GM21447 (cell line): ENCODE measurements around the gene PTPRCAP.
"Not testable (repeated sequence)": the region's sequence is repeated elsewhere in the genome, so short reads cannot be mapped to it uniquely, and the experiment has no call there.

Source experiments
- ATAC-seq: cut with Tn5 transposase; IDR thresholded peaks from one replicate; pipeline ENCODE4 v1.9.1; 2021; ENCODE audit not compliant: unreplicated experiment

The PTPRCAP gene

GRCh38 chr11:67428052-67429001 is 9.2 kb downstream of the PTPRCAP start, which contains the start of gene RPS6KB2:
Gene RPS6KB2 (plus strand): TSS chr11:67428494. CDS start chr11:67428546, 52 bp downstream.
- peak; percentile 76 for ATAC-seq

DNA sequence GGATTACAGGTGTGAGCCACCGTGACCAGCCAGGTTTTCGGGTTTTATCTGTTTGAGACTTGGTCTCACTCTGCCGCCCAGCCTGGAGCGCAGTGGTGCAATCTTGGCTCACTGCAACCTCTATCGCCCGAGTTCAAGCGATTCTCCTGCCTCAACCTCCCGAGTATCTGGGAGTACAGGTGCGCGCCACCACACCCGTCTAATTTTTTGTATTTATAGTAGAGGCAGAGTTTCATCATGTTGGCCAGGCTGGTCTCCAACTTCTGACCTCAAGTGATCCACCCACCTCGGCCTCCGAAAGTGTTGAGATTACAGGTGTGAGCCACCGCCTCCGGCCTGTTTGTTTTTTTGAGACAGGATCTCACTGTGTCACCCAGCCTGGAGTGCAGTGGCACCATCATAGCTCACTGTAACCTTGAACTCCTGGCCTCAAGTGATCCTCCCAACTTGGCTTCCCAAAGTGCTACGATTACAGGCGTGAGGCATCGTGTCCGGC is 10.1 kb downstream of the PTPRCAP start:
- not testable (repeated sequence) for ATAC-seq

- no peak for ATAC-seq
Measured at GRCh38 chr11:67423891-67424613, 13.4 kb downstream of the PTPRCAP start.

- no peak for ATAC-seq
Measured at GRCh38 chr11:67423466-67423865, 14.0 kb downstream of the PTPRCAP start.

DNA sequence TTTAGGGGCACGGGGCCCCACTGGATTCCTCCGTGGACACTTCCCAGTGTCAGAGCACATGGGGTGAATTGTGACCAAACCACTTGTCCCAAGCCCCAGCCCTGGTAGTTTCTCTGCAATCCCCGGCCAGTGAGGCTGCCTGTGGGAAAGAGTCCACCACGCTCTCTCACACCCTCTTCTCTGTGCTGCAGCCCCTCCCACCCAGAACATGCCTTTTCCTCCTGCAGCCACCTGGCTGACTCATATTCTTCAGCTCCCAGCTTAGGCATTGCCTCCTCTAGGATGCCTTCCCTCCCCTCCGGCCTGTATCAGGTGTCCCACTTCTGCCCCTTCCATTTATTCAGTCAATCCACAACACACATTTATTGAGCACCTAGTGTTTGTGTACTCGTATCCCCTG is 14.6 kb downstream of the PTPRCAP start:
- no peak for ATAC-seq

GRCh38 chr11:67421430-67422031 is 16.0 kb downstream of the PTPRCAP start:
- no peak for ATAC-seq

DNA sequence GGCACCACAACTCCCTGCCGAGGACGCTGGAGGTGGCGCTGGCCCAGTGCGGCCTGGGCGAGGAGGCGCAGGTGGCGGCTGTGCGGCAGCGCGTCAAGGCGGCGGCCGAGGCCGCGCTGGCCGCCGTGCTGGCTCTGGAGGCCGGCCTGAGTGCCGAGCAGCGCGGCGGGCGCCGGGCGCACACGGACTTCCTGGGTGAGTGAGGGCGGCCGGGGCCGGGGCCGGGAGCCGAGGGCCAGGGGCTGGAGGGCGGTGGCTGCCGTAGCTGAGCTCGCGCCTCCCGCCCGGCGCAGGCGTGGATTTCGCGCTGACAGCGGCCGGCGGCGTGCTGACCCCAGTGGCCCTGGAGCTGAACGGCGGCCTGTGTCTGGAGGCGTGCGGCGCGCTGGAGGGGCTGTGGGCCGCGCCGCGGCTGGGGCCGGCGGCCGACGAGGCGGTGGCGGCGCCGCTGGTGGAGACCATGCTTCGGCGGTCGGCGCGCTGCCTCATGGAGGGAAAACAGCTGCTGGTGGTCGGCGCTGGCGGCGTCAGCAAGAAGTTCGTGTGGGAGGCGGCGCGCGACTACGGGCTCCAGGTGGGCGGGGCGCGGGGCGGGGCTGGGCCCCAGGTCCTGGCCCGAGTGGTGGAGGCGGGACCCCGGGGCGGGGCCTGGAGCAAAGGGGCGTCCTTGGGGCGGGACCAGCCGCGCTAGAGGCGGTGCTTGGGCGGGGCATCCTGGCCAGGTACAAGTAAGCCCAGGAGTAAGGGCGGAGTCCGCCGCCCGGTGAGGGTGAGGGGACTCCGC is 16.6 kb downstream of the PTPRCAP start:
- ATAC-seq: peak; percentile 81

GRCh38 chr11:67420147-67420645 is 17.3 kb downstream of the PTPRCAP start:
- ATAC-seq: no peak

GRCh38 chr11:67419325-67420049 is 18.0 kb downstream of the PTPRCAP start:
- ATAC-seq: no peak

GRCh38 chr11:67418476-67419281 is 18.8 kb downstream of the PTPRCAP start:
- no peak for ATAC-seq

DNA sequence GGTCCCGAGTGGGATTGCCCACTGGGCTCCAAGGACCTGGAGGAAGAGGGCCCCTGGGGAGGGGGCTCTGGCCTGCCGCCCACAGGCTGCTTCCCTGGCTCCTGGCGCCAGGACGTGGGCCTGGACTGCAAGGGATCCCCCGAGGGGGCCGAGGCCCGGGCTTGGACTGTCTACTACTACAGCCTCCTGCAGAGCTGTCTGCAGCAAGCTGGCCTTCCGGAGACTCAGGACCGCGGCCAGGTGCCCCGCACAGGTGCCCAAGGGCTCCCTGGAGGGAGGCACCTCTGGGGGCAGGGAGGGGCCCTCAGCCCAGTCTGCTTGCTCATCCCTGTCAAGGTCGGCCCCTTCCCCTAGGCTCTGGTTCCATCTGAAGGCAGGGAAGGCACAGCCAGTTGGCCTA is 20.1 kb downstream of the PTPRCAP start:
- no peak for ATAC-seq

DNA sequence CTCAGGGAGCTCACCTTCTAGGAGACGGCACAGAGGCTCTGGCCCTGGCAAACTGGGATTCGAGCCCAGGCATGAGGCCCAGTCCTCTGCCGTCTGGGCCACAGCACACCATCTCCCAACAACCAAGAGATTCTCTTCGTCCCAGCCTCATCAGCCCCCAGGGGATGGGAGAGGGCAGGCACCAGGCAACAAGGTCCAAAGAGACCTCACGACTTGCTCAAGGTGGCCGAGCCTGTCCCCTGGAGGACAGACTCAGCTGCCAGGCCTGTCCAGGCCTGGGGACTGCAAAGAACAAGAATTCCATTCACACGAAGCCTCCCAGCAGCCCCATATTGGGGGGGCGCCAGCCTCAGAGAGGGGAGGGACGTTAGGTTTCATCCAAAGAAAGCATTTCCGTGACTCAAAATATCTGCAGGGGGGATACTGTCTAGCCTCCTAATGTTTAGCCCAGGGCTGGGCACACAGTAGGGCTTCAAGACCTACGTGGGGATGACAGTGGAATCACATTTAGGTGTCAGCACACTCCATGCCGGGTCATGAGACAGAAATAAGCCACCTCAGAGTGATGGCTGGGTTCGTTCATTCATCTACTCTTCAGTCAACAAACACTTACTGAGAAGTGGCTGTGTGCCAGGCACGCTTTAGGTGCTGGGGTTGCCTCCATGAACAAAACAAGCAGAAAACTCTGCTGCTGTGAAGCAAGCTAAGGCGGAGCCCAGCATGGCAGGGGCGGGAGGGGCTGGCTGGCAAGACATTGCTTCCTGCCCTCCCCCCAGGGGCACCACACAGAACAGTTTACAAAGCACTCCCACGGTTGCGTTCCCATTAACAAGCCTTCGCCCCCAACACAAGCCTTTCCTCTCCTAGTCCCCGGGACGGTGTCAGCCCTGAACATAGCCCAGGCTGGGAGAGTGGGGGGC is 20.8 kb downstream of the PTPRCAP start:
- ATAC-seq: no peak

- no peak for ATAC-seq
Measured at GRCh38 chr11:67415501-67416304, 21.8 kb downstream of the PTPRCAP start, which contains the start of gene CARNS1. Gene CARNS1 (plus strand): TSS chr11:67415678. CDS start chr11:67416200, 522 bp downstream.

- no peak for ATAC-seq
Measured at GRCh38 chr11:67413266-67413849, 24.1 kb downstream of the PTPRCAP start.

DNA sequence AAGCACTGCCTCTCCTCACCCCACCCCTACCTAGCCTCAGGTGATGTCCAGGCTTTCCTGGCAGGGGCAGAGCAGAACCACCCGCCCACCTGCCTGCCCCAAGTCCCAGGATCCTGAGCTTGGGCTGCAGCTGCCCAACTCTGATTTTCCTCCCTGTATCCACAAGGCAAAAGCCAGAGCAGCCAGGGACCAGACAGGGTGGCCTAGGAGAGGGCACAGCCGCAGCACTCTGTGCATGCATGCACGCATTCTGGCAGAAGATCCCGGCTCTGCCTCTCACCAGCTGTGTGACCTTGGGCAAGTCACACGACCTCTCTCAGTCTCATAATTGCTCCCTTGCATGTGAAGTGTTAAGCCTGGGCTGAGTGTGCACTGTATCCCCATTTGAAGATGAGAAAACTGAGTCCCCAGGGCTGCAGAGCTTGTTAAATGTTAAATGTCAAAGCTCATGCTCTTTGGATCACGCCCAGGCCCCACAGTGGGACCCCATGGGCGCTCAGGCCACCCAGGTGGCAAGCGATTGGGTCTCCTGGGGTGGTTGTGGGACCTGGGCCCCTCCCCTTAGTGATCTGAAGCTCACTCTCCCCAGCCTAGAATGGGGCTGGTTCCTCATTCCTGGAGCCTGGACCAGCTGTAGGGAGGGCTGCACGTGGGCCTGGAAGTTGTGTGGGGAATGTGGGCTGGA is 24.8 kb downstream of the PTPRCAP start:
- ATAC-seq: no peak

- no peak for ATAC-seq
Measured at GRCh38 chr11:67411785-67412152, 25.7 kb downstream of the PTPRCAP start.
